Measurements from ENCODE around the gene MYLK. TPM values are rescaled to one million over a fixed set of nuclear protein-coding genes. Genes with fewer than 3 reads are reported as not detected.

Gene MYLK
- total RNA-seq, 2 donors from 2014 or later: 1,187 to 1,887 TPM

GRCh38 chr3:123781571-123782275, 102.4 kb downstream of the MYLK start:
- intact Hi-C loops (cut with DNase I): no loop called here

DNA sequence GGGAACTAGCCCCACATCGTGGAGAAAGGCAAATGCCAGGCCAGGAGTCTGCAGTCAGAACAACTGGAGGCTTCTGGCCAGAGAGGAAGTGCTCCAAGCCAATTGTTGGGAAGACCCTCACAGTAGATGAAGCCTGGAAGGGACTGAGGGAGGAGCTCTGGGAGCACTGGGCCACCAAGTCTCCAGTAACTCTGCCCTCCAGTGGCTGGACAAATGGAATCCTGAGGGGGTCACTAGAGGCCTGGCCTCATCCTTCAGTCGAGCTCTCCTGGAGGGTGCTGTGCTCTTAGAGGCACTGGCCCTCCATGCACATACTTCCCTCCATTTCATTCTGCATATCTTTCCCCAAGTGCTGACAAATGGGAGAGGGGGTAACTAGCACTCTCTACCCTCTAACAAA, 103.0 kb downstream of the MYLK start:
- intact Hi-C loops (cut with DNase I): no loop called here
- DNase-seq (ENCODE audit: low spot score): no peak

More at GRCh38 chr3:123781571-123782275, 102.4 kb downstream of the MYLK start:
- DNase-seq (ENCODE audit: low spot score): no peak

DNA sequence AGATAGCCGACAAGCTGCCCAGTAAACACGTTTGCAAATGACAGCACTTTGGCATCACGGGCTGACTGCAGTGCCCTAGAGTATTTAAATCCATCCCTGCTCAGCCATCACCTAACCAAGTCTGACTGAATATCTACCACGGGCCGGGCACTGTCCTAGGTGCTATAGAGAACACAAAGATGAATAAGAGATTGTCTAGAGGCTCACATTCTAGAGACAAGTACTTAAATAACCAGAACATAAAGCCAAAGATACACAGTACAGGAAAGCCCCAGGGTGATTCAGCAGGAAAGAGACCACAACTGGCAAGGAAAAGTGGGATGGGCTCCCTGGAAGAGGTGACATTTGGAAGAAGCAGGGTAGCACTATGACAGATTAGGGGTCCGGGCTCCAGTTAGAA, 103.5 kb downstream of the MYLK start:
- intact Hi-C loops (cut with DNase I): no loop called here
- no peak for DNase-seq (ENCODE audit: low spot score)

DNA sequence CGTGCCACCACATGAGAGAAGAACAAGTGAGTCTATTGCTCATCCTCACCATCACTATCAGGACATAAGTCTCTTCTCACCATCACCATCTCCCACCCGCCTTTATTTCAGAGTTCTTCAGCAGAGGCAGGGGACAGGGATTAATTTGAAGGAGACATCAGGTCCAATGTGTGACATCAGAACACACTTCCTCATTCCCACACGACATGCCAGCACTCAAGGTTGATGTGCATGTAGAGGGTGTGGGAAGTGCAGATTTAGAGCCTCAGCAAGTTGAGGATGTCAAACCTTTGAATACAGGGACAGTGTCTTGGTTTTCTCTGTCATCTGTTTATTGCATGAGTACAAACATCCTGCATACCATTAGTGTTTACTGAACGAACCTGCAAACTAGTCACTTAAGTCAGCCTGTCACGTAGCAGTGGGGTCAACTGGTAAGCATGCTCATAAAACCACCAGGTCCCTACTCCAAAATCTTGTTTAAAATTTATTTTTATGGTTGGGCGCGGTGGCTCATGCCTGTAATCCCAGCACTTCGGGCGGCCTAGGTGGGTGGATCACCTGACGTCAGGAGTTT, 104.4 kb downstream of the MYLK start:
- intact Hi-C loops (cut with DNase I): loop anchor here in 1 of 2 donors (2.0 kb wide), 1 partner anchor 65 kb away; no protein-coding TSS in a partner anchor
- DNase-seq (ENCODE audit: low spot score): no peak

- intact Hi-C loops (cut with DNase I): loop anchor here in 1 of 2 donors (2.0 kb wide), 1 partner anchor 66 kb away; no protein-coding TSS in a partner anchor
- DNase-seq (ENCODE audit: low spot score): no peak
Observed at GRCh38 chr3:123778991-123779622, 105.0 kb downstream of the MYLK start.

DNA sequence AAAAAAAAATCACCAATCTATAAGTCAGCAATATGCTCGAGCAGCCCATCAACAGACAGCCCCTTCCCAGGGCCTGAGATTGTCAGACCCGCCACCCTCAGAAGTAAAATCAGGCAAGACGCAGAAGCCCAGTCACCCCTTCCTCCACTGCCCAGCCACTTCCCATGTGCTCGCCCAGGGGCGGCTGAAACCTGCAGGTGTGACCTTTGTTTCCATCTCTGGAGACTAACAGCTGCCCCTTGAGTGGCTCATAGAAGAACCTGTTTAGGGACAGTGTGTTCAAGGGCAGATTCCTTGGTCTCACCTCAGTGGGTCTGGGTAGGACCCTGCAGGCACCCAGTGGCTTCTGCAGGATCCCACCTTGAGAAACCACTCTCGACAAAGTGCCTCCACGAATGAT, 105.6 kb downstream of the MYLK start:
- intact Hi-C loops (cut with DNase I): loop anchor here in 1 of 2 donors (2.0 kb wide), 1 partner anchor 66 kb away; no protein-coding TSS in a partner anchor
- no peak for DNase-seq (ENCODE audit: low spot score)

GRCh38 chr3:123776071-123776782, 107.9 kb downstream of the MYLK start:
- intact Hi-C loops (cut with DNase I): no loop called here
- DNase-seq (ENCODE audit: low spot score): no peak

DNA sequence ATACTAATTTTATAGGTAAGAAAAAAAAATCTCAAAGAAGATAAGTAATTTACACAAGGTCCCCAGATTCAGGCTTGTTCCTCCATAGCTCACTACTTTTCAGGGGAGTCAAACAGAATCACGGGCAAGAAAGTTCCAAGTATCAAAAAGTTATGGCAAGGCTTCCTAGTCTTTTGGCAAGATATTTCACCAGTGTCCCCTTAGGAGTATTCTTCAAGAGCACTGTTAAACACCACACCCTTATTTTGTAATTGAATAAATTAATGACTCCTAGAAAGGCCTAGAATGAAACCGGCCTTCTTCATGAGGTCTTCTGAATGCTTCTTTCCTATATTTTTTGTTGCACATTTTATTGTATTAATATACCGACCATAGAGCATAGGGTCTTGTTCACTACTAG, 109.7 kb downstream of the MYLK start:
- no peak for DNase-seq (ENCODE audit: low spot score)
- intact Hi-C loops (cut with DNase I): no loop called here

DNA sequence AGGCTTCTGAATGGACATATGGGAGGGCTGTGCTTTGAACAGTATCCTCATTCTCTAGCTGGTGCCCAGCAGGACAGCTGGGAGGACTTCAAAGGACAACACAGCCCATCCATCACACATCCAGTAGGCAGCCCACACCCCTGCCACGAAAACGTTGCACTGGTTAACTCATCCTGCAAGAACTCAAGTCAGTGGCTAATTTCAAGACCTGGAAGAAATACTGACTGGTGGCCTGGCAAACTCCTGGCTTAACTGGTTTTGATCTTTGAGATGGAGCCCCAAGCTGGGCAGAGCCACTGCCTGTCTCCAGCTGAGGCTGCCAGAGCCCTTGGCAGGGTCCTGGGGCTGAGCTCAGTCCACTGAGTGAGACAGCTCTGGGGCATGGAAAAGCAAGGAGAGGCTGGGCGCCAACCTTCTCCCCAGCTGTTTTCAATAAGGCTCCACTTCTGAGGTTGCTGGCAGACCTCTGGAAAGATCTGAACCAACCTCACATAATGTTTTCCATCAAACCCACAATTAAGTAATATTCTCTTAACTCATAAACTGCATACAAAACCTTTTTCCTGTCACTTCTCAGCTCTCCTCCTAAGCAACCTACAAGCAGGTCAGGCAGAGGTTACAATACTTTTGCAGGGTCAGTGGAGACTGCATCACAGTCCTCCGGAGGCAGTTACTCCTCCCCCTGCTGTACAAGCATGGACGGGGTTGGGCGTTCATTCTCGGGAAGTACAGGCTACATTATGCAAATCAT, 110.3 kb downstream of the MYLK start:
- intact Hi-C loops (cut with DNase I): no loop called here
- DNase-seq (ENCODE audit: low spot score): no peak

GRCh38 chr3:123769356-123769743, 114.8 kb downstream of the MYLK start:
- DNase-seq (ENCODE audit: low spot score): no peak
- intact Hi-C loops (cut with DNase I): no loop called here

- intact Hi-C loops (cut with DNase I): no loop called here
- DNase-seq (ENCODE audit: low spot score): no peak
Observed at GRCh38 chr3:123768480-123769355, 115.4 kb downstream of the MYLK start.

- DNase-seq (ENCODE audit: low spot score): no peak
- intact Hi-C loops (cut with DNase I): no loop called here
Observed at GRCh38 chr3:123767564-123768292, 116.4 kb downstream of the MYLK start.

DNA sequence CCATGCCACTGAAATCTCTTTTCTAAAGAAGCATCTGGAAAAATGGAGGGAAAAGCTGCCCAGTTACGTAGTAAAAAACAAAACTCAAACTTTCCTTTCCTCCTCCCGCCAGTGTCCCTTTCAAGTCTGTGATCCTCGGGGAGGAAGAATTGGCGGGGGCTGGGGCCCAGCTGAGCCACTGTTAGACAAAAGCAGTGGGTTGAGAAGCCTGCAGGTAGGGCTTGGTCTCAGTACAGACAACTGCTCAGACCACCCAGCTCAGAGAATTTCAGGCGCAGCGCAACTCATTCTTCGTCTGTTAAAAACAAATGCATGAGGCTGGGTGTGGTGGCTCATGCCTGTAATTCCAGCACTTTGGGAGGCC, 117.1 kb downstream of the MYLK start:
- DNase-seq (ENCODE audit: low spot score): no peak
- intact Hi-C loops (cut with DNase I): no loop called here

- no peak for DNase-seq (ENCODE audit: low spot score)
- intact Hi-C loops (cut with DNase I): no loop called here
Observed at GRCh38 chr3:123766193-123767008, 117.7 kb downstream of the MYLK start.

DNA sequence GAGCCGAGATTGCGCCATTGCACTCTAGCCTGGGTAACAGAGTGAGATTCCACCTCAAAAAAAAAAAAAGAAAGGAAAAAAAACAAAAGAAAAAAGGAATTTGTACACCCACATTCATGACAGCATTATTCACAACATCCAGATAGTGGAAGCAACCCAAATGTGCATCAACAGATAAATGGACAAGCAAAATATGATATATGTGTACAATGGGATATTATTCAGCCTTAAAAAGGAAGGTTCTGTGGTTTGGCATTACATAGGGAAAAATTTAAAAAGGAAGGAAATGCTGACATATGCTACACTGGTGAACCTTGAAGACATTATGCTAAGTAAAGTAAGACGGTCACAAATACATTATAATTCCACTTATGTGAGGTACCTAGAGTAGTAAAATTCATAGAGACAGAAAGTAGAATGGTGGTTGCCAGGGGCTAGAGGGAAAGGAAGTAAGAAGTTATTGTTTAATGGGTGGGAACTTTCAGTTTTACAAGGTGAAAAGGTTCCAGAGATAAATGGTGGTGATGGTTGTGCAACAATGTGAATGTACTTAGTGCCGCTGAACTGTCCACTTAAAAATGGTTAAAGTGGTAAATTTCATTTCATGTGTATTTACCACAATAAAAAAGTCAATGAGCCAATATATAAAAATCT, 118.5 kb downstream of the MYLK start:
- intact Hi-C loops (cut with DNase I): no loop called here
- no peak for DNase-seq (ENCODE audit: low spot score)

GRCh38 chr3:123764647-123765046, 119.5 kb downstream of the MYLK start:
- intact Hi-C loops (cut with DNase I): loop anchor here in 1 of 2 donors (5.0 kb wide), 1 partner anchor 337 kb away; no protein-coding TSS in a partner anchor

More at GRCh38 chr3:123764647-123765046, 119.5 kb downstream of the MYLK start:
- DNase-seq (ENCODE audit: low spot score): no peak
